ENCODE measurements around the gene RICTOR. TPM values are rescaled to one million over a fixed set of nuclear protein-coding genes. Genes with fewer than 3 reads are reported as not detected.

The RICTOR gene
- total RNA-seq, 4 donors from 2014 or later, result 47.8 to 87.5 (median 51.2) TPM

- Histone ChIP-seq H3K36me3 (no peaks in the 10 kb centered on the region), H3K27me3 (no peaks in the 10 kb centered on the region), H3K27ac (no peak overlapping the region), H3K9me3 (no peaks in the 10 kb centered on the region), H3K4me3 (replicated peaks in 1 of 3) (no peak overlapping the region), H3K4me1 (no peaks in the 10 kb centered on the region)
- DNase-seq, result no peak
- intact Hi-C loops (cut with DNase I), result no loop called here
- 89 to 92% methylated on average over 4 to 6 of the region's 6 CpGs for WGBS, 2 donors
- TF ChIP-seq POLR2A (IDR thresholded peaks at IDR 0.05) (no peak), CTCF (IDR thresholded peaks at IDR 0.05) (no peak)
Measured at GRCh38 chr5:38891563-38891962, 182.6 kb downstream of the RICTOR start.

- Histone ChIP-seq H3K27me3 (no peaks in the 10 kb centered on the region), H3K27ac (no peak overlapping the region), H3K9me3 (no peaks in the 10 kb centered on the region), H3K4me3 (replicated peaks in 1 of 3) (no peak overlapping the region), H3K4me1 (no peaks in the 10 kb centered on the region), H3K36me3 (peaks cover 15 to 17% of the 10 kb centered on the region in 2 donors)
- TF ChIP-seq POLR2A (IDR thresholded peaks at IDR 0.05) (no peak), CTCF (IDR thresholded peaks at IDR 0.05) (no peak)
- intact Hi-C loops (cut with DNase I), result no loop called here
- 97 to 100% methylated on average over 1 of the region's 1 CpG for WGBS, 2 donors
- no peak for DNase-seq
Measured at GRCh38 chr5:38889424-38889823, 184.8 kb downstream of the RICTOR start.

- Histone ChIP-seq H3K4me1 (no peaks in the 10 kb centered on the region), H3K27me3 (no peaks in the 10 kb centered on the region), H3K9me3 (no peaks in the 10 kb centered on the region), H3K4me3 (replicated peaks in 1 of 3) (no peak overlapping the region), H3K36me3 (peaks cover 15 to 25% of the 10 kb centered on the region in 2 donors), H3K27ac (no peak overlapping the region)
- no peak for TF ChIP-seq CTCF (IDR thresholded peaks at IDR 0.05)
- TF ChIP-seq POLR2A (IDR thresholded peaks at IDR 0.05), result no peak
- intact Hi-C loops (cut with DNase I), result no loop called here
- WGBS, 2 donors, result 71 to 80% methylated on average over 8 of the region's 8 CpGs
- DNase-seq, result no peak
Measured at GRCh38 chr5:38888041-38888440, 186.2 kb downstream of the RICTOR start.

Small RNAs within 50 kb of the gene (small RNA-seq; reads per million reads assigned to genes)
- gene AIG1P1, result not detected

Other genes with a start within 250 kb of the RICTOR start
- 100 to 1,000 TPM in 1 of 4 donors, 10 to 100 TPM in 3; 18.2 to 104 (median 33.9) TPM for gene OSMR, start 228.4 kb downstream of the RICTOR start, total RNA-seq
- 10 to 100 TPM in 1 of 4 donors, 1 to 10 TPM in 3; 2.4 to 15.6 (median 3.7) TPM for gene FYB1, start 145.2 kb upstream of the RICTOR start, total RNA-seq